Measurements from ENCODE around the gene PHLDB2.
A peak's percentile ranks its signal among the peaks of the same experiment; 100 is the strongest.

PHLDB2 gene

DNA sequence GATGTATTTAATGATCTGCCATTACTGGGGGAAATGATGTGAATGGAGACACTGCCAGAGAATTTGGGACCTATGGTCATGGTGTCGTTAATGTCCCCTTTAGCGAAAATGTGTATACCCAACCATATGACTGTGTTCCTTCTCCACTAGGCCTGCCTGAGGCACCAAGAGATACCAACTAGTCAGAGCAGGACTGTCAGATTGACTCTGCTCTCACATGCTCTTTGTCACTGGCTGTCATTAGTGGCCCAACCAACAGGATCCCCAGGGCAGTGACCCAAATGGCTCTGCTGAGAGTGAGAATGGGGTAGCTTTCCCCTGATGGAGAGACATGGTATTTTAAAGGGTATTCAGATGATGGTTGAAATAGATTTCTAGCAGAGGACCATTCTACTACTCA, 142.5 kb downstream of the PHLDB2 start:
- no peak for DNase-seq

DNA sequence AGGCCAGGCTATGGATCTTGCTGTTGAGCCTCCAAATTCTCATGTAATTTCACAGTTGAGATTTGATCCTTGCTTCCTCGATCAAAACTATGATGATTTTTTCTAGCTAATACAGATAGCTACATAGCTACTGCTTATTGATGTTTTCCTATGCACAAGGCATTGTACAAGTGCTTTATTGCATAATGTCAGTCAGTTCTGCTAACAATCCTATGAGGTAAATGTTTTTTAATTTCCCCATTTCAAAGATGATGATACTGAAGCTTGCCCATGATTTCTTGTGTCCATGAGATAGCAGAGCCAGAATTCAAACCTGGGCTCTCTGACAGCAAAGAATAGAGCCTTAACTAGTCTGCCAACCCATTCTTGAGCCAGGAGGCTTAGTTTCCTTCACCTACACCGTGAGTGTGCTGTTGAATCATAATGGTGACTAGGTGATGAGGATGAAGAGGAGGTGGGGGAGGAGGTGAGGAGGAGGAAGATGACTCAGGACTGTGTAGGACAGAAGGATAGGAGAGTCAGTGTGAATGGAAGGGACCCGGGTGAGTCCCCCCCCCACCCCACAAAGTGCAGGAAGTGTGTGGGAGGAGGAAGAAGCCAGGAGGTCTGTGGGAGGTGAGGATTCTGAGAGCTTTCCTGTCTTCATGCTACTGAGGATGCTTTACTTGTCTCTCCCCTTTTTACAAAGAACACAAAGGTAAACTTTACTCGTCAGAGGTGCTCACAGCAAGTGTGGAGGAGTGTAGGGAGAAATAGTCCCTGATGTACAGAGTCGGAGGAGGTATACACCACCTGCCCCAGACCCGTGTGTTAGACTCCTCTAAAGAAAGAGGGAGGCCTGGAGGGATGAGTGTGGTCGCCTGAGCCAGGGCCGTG, 143.3 kb downstream of the PHLDB2 start:
- peak; percentile 55 for DNase-seq

DNA sequence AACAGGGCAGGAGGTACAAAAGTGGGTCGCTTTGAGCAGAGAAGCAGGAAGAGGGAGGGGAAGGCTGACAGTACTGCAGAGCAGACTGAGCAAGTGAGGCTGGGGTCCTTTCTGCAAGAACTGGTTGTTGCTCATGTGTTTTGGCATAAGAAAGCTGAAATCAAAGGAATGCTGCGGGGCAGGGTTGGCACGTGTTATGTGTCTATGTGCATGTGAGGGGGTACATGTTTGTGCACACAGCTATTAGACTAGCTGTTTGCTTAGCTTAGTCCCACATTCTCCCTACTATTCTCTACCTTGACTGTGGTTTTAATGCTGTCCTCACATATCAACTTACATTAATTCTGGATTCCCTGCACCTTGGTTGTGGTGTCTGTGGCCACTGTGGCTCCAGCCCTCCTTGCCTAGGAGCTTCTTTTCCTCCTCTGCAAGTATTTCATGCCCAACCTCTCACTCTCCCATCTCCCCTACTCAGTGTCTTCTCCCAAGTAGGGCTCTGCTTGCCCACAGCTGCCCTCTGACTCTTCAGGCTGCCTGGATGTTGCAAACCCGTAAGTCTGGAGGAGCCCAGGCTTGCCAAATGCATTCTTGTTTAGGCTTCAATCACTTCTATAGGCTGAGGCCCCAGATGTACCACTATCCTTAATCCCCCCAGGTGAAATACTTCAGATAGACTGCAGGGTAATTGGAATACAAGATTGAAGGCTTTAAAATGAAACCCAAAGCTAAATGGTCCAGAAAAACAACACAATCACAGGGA, 144.4 kb downstream of the PHLDB2 start:
- no peak for DNase-seq

DNA sequence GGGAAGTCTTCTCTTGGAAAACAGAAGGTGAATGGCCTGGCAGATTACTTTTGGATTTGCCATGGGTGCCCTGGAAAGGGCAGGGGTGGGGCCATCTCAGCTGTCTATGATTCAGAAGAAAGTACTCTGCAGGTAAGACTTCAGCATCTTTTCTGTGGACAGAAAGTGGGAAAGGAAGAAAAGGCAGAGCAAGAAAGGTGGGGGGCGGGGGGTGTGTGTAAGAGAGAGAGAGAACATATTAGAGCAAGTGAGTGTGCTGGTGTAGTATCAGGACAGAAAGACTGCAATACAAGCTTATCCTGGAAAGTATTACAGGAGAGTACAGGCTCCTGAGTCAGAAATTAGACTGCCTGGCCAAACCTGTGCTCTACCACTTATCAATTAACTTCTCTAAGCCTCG, 145.1 kb downstream of the PHLDB2 start:
- DNase-seq, result no peak

DNA sequence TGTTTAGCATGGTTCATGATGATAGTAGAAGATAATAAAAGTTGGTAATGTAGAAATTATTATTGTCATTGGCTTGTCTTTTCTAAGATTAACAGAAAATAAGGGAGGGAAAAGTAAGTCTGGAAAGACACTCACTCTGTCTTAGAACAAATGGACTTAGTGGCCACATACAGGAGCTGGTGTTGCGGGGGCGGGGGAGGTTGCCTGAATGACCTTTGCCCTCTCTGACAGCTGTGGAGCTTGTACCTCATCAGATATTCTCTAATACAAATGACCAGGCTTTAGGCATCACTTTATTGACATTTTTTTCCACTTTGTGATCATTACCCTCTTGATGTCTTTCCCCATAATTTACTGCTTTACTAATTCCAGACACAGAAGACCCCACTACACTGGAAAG, 145.6 kb downstream of the PHLDB2 start:
- DNase-seq, result no peak

DNA sequence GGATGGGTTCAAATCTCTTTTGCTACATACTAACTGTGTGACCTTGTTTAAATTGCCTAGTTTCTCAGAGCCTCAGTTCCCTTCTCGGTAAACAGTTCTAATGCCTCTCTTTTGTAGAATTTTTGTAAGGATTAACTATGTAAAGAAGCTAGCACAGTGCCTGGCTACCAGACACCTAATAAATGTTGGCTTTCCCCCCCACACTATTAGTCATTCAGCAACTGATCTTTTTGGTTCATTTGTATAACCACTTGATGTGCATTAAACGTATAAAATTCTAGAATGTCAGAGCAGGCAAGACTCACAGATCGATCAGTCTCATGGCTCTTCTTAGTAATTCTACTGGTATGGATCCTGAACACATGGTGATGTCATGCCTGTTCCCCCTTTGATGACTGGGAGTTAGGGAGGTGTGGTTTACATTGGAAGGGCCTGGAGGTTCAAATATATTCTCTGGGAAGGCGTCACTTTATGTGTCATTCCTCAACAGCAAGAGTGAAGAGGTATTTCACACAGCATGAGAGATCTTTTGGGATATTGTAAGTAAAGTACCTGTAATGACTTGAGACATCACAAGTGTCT, 146.1 kb downstream of the PHLDB2 start:
- no peak for DNase-seq

DNA sequence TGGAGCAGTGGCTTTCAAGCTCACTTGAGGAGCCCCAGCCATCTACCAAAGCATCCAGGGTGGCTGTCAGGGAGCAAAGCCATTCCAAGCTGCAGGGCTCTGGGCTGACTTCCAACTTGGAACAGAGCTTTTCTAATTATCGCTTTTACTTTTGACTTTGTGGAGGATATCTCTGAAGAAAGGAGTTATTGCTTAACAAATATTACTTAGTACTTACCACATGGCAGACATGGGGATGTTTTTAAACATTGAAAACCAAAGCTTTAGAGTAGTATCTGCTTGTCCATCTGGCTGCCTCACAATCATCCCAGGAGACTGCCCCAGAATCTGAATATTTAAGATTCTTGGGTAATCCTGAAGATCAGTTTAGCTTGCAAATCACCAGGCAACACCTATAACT, 148.6 kb downstream of the PHLDB2 start:
- no peak for DNase-seq

DNA sequence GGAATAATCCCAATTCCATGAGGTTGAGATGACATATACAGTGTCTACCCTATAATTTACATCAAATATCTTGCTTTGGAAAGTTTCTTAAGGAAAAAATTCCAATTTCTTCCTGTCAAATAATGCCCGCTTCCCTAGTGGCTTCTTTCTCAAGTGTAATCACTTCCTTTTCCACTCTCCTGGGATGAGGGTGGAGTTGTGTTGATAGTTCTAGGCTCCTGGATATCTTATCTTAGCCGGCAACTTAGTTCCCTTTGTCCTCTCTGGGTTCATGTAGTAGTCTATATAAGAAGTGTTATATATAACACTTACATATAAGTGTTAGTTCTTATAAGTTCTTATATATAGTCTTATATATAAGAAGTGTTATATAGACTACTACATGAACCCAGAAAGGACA, 150.6 kb downstream of the PHLDB2 start:
- DNase-seq, result no peak

DNA sequence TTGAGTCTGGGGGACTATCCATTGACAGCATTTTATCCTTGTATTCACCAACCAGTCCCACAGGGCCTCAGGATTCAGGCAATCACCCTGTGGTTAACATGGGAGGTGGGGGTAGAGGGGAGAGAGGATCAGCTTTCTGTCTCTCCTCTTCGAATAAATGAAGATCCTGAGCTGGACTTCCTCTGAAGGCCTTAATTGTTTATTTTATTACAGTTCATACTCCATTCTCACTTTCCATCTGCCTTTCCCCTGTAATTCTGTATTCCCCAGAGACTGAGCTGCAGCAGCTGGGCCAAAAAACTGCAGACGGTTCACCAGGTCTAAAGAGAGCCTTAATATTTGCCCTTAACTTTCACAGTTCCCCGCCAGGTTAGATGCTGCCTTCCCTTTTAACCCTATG, 151.6 kb downstream of the PHLDB2 start:
- DNase-seq, result no peak

DNA sequence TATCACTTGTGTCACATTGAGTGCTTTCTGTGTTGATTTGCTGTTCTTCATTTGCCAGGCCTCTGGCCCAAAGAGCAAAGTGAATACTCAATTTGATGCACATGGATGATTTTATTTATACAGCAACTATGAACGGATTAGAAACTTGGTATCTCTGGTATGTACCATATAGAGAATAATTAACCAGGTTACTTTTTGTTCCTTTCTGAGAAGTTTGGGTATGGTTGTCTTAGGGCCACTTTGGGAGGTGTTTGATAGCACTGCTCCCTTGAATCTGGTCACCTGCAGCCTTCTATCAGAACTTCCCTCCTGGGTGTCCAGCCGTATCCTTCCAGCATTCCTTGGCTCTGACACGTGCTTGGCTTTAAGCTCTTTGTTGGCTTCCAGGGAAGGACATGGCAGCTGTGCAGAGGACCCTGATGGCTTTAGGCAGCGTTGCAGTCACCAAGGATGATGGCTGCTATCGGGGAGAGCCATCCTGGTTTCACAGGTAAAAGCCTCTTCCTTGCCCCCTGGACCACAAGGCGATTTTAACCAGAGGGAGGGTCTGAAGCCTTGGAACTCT, 152.4 kb downstream of the PHLDB2 start:
- peak; percentile 85 for DNase-seq

DNA sequence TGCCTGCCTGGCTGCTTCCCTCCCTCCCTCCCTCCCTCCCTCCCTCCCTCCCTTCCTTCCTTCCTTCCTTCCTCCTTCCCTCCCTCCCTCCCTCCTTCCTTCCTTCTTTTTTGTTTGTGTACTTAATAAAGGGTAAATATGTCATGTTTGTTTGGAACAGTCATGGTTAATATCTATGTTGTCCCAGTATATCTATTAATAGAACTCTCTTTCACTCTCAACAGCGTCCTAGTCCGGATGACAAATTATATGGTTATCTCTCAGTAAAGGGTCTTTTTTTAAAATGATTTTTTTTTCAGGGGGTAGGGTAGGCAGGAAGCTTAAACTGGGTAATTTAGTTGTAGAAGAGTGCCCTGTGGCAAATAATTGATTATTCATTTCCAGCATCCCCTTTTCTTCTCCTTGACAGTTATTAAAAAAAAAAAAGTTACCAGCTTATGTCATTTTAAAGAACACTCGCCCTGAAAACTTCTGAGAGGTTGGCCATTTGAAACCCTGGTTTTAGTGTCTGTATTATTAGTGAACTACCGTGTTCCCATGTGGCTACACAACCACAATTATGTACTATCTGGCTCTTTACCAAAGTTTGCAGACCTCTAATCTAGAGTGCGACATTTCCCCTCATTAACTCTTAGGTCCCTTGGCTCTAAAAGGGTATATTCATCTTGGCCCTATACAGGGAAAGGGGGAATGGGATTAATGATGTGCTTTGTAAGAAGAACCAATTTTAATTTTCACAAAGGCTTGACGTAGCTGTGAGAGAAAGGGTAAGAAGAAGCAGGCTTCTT, 153.3 kb downstream of the PHLDB2 start:
- no peak for DNase-seq

DNA sequence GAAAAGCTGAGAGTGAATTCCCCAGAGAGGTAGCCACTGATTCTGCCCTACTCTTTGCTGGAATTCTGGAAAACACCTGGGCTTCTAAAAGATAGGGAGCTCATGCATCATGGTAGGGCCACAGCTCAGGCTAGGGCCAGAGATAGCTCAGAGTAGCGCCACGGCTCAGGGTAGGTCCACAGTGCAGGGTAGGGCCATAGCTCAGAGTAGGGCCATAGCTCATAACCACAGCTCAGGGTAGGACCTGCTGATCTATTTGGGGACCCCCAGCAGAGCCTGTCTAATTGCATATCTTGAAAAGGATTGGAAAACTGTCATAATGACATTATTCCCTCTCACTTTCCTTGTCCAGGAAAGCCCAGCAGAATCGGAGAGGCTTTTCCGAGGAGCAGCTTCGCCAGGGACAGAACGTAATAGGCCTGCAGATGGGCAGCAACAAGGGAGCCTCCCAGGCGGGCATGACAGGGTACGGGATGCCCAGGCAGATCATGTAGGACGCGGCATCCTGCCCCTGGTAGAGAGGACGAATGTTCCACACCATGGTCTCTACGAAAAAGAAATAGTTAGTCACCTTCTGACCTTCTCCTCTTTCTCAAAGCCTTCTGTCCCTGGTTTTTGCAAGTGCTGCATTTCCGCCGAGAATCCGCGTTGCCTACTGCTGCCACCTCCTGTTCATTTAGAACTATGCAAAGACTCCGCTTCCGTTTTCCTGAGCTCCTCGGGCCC, 154.2 kb downstream of the PHLDB2 start:
- peak; percentile 89 for DNase-seq

DNA sequence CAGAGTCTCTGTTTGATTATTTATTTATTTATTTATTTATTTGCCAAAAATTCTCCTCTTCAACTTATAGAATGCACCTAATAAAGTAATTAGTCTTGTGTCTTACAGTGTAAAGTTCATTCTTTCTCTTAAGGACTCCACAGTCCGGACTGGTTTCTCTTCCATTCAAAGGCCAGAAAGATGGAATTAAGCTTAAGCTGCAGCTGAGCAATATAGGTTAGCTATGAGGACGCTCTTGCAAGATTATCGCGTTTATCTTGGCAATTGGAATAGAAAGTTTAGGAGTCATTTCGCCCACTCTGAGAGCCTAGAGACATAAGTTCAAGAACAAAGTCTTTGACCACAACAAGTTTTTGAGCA, 154.7 kb downstream of the PHLDB2 start:
- no peak for DNase-seq

DNA sequence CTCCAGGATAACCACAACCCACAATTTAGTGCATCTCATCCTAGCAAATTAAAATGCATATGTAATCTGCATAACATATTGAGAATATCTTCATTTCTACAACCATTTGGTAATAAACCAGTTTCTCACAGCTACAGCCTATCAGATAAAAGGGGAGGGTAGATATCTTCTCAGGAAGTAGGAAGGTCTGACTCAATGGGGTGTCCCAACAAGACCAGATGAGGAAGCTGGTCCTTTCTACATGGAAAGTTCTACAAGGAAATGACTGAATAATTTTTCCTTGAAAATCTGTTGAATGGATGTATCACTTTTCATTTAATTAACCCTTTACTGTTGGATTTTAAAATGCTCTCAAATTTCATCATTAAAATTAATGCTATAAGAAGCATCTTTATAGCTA, 158.0 kb downstream of the PHLDB2 start:
- no peak for DNase-seq

DNA sequence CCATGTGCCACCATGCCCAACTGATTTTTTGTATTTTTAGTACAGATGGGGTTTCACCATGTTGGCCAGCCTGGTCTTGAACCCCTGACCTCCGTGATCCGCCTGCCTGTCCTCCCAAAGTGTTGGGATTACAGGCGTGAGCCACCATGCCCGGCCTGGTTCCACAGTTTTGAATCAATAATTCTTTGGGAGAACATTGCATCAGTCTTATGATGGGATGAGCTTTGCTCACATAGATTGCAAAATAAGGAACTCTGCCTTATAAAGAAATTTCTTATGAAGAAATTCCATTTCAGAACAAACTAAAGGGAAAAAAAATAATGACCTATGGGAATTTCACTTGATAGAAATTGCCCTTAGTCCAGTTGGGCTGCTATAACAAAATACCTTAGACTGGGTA, 159.6 kb downstream of the PHLDB2 start:
- no peak for DNase-seq

DNA sequence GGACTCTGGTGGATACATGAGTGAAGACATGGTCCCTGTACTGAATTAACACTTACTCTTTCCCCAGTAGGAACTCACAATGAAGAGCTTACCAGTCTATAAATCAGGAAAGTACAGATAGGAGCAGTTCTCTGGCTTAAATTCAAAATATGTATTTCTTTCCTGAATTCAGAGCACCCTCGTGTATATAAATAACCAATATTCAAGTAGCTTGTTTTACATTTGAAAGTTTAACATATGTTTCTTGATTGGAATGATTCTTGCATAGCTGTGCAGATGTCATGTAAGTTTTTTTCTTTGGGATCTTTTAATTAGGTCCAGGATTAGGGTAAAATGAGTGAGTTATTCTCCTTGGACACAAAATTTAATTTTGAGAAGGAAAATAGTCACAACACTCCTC, 160.7 kb downstream of the PHLDB2 start:
- no peak for DNase-seq

DNA sequence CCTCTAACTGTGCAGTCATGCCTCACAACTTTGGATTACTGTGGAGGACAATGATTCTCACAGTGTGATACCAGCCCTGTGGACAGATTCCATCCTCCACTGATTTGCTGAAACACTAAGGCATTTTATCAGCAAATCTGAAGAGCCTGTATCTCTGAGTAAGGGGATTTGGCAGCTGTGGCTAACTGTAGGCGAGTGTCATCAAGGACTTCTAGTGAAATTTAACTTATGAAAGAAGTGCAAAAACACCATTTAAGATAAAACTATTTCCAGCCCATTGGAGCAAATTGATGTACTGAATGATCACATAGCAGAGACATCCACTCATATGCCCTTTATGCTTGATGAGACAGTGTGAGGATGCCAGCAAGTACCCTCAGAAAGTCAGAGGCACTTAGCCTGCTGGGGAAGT, 161.6 kb downstream of the PHLDB2 start:
- peak; percentile 94 for DNase-seq
